Renal pelvis (tissue), 4 donors: ENCODE results near the gene NAT9. TPM values are rescaled to one million over a fixed set of nuclear protein-coding genes. Genes with fewer than 3 reads are reported as not detected.

Experiments
- DNase-seq: peaks from one replicate; pipeline ENCODE4 v3.0.0-alpha.2; 2013
- polyA plus RNA-seq, 3 donors: library from polyadenylated mRNA; unstranded; fragments of 120-200 nt; gene quantifications; one replicate each; pipeline ENCODE4 v1.2.1, GENCODE V29; 2013; ENCODE audit not compliant: insufficient read length in 3 of 3

The NAT9 gene
- polyA plus RNA-seq, 3 donors: 45.1 to 54.0 (median 54.0) TPM

GRCh38 chr17:74730491-74731346, 45.4 kb downstream of the NAT9 start:
- no peak for DNase-seq

- DNase-seq: no peak
Measured at GRCh38 chr17:74729866-74730265, 46.3 kb downstream of the NAT9 start.

- DNase-seq: no peak
Measured at GRCh38 chr17:74729368-74729767, 46.8 kb downstream of the NAT9 start.

GRCh38 chr17:74728702-74729075, 47.5 kb downstream of the NAT9 start:
- DNase-seq: no peak

- no peak for DNase-seq
Measured at GRCh38 chr17:74728033-74728701, 48.0 kb downstream of the NAT9 start.

GRCh38 chr17:74725111-74725510, 51.0 kb downstream of the NAT9 start:
- DNase-seq: no peak

GRCh38 chr17:74723891-74724290, 52.3 kb downstream of the NAT9 start:
- no peak for DNase-seq

GRCh38 chr17:74722782-74723181, 53.4 kb downstream of the NAT9 start:
- no peak for DNase-seq

Other genes starting within 250 kb of the NAT9 start
- under 1 TPM in 2 of 3 donors, not detected in 1; 0.17 to 0.24 TPM for gene CD300LB, start 244.9 kb downstream of the NAT9 start, polyA plus RNA-seq
- under 1 TPM; 0.56 to 0.68 (median 0.59) TPM for gene CD300C, start 230.2 kb downstream of the NAT9 start, polyA plus RNA-seq
- not detected for gene CD300H, start 208.8 kb downstream of the NAT9 start, polyA plus RNA-seq
- under 1 TPM in 1 of 3 donors, not detected in 2; 0.18 TPM for gene CD300LD, start 184.1 kb downstream of the NAT9 start, polyA plus RNA-seq
- under 1 TPM; 0.11 to 0.22 (median 0.13) TPM for gene CD300E, start 152.6 kb downstream of the NAT9 start, polyA plus RNA-seq
- under 1 TPM; 0.19 to 0.24 (median 0.23) TPM for gene CD300LF, start 63.4 kb downstream of the NAT9 start, polyA plus RNA-seq
- gene RAB37, start 39.1 kb downstream of the NAT9 start, polyA plus RNA-seq: 1 to 10 TPM; 5.3 to 6.8 (median 5.9) TPM
- gene NHERF1, start 27.7 kb downstream of the NAT9 start, polyA plus RNA-seq: 100 to 1,000 TPM; 194 to 219 (median 196) TPM
- gene GRIN2C, start 83.5 kb upstream of the NAT9 start, polyA plus RNA-seq: under 1 TPM; 0.16 to 0.36 (median 0.24) TPM
- gene FDXR, start 96.6 kb upstream of the NAT9 start, polyA plus RNA-seq: 10 to 100 TPM in 2 of 3 donors, 1 to 10 TPM in 1; 9.1 to 12.0 (median 10.0) TPM
- gene FADS6, start 117.3 kb upstream of the NAT9 start, polyA plus RNA-seq: under 1 TPM; 0.53 to 0.83 (median 0.68) TPM
- gene USH1G, start 146.9 kb upstream of the NAT9 start, polyA plus RNA-seq: 1 to 10 TPM in 2 of 3 donors, under 1 TPM in 1; 0.77 to 1.1 (median 1.1) TPM
- gene OTOP2, start 147.9 kb upstream of the NAT9 start, polyA plus RNA-seq: not detected
- gene OTOP3, start 159.6 kb upstream of the NAT9 start, polyA plus RNA-seq: not detected
- gene HID1, start 196.4 kb upstream of the NAT9 start, polyA plus RNA-seq: 10 to 100 TPM; 15.3 to 16.9 (median 16.6) TPM
- gene CDR2L, start 211.3 kb upstream of the NAT9 start, polyA plus RNA-seq: 10 to 100 TPM in 2 of 3 donors, 1 to 10 TPM in 1; 8.2 to 12.0 (median 12.0) TPM
- 10 to 100 TPM; 27.4 to 31.3 (median 29.5) TPM for gene MRPL58, start 236.3 kb upstream of the NAT9 start, polyA plus RNA-seq